T-helper 1 cell treated with Interleukin-12 subunit alpha and Interleukin-12 subunit beta and Interleukin-4 antibody, amounts not matched to agents 30 μg/mL and 1 μg/mL, for 36 hours (primary cell): ENCODE measurements around the gene CNTFR.

Source experiments
- H3K27ac Mint-ChIP-seq: one replicate; pipeline ENCODE4 v1.8.0; 2021; ENCODE audit warnings: mild to moderate bottlenecking, mixed read lengths
- H3K27me3 Mint-ChIP-seq: one replicate; pipeline ENCODE4 v1.8.0; 2021; ENCODE audit warnings: low read depth, mixed read lengths
- H3K36me3 Mint-ChIP-seq: one replicate; pipeline ENCODE4 v1.8.0; 2021; ENCODE audit warnings: low read depth, mixed read lengths
- H3K4me1 Mint-ChIP-seq: one replicate; pipeline ENCODE4 v1.8.0; 2021; ENCODE audit warnings: low read depth, mixed read lengths
- H3K4me3 Mint-ChIP-seq: one replicate; pipeline ENCODE4 v1.8.0; 2021; ENCODE audit warnings: mild to moderate bottlenecking, moderate library complexity, mixed read lengths
- H3K9me3 Mint-ChIP-seq: one replicate; pipeline ENCODE4 v1.8.0; 2021; ENCODE audit warnings: mixed read lengths

Gene CNTFR

GRCh38 chr9:34627716-34628655, 38.5 kb upstream of the CNTFR start:
- Mint-ChIP-seq H3K4me3 (peak overlapping the region; percentile 79), H3K9me3 (no peaks in the 10 kb centered on the region), H3K27me3 (peaks cover 75% of the 10 kb centered on the region), H3K4me1 (peaks cover 16% of the 10 kb centered on the region), H3K36me3 (peaks cover 6% of the 10 kb centered on the region), H3K27ac (no peak overlapping the region)

DNA sequence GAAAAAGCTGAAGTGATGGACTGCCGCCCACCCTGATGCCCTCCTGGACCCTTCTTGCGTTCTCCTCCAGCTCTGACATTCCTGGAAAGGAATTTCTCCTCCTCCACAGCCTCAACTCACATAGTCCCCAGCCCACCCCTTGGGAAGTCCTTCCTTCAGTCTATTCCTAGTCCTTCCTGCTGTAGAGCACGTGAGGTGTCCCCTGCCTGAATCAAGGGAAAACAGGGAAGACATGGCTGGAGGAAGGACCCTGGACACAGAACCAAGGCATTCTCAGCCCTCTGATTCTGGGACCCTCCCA, 35.6 kb upstream of the CNTFR start:
- Mint-ChIP-seq H3K27me3 (peaks cover 75% of the 10 kb centered on the region), H3K4me3 (no peak overlapping the region), H3K4me1 (peaks cover 21% of the 10 kb centered on the region), H3K9me3 (no peaks in the 10 kb centered on the region), H3K36me3 (peaks cover 9% of the 10 kb centered on the region), H3K27ac (no peak overlapping the region)

DNA sequence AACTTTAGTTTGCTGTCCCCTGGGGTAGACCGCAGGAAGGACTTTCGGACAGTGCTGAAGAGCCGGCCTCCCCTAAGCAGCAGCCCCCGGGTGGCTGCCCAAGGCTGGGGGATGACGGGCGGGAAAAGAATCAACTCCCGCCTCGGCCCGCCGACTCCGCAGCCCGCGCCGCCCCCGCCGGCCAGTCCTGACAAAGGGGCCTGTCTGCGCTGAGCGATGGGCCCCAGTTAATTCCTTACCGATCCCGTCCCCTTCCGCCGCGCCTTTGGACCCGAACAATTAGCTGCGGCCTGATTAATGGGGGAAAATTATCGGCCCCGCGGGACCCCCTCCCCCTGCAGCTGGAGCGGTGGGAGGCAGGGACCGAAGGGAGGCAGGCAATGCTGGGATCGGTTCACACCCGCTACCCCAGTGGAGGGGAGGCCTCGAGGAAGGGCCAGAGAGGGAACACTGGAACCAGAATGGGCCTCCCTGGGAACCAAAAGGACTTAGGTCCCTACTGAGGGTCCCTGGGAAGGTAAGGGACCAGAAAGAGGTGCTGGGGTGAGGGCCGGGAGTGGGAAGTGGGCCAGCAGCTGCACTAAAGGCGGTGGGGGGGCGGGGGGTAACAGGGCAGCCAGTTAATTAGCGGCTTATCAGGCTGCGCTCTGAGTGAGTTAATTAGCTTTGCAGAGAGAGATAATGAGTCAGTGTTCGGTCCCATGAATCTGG, 35.1 kb upstream of the CNTFR start:
- Mint-ChIP-seq H3K27me3 (peaks cover 70% of the 10 kb centered on the region), H3K9me3 (no peaks in the 10 kb centered on the region), H3K4me1 (peaks cover 24% of the 10 kb centered on the region), H3K36me3 (peaks cover 9% of the 10 kb centered on the region), H3K4me3 (no peak overlapping the region), H3K27ac (no peak overlapping the region)

GRCh38 chr9:34623374-34624235, 34.1 kb upstream of the CNTFR start:
- H3K4me1 Mint-ChIP-seq: peaks cover 27% of the 10 kb centered on the region
- H3K36me3 Mint-ChIP-seq: peaks cover 9% of the 10 kb centered on the region
- no peak overlapping the region for H3K4me3 Mint-ChIP-seq
- H3K27me3 Mint-ChIP-seq: peaks cover 62% of the 10 kb centered on the region
- H3K27ac Mint-ChIP-seq: no peak overlapping the region
- no peaks in the 10 kb centered on the region for H3K9me3 Mint-ChIP-seq

DNA sequence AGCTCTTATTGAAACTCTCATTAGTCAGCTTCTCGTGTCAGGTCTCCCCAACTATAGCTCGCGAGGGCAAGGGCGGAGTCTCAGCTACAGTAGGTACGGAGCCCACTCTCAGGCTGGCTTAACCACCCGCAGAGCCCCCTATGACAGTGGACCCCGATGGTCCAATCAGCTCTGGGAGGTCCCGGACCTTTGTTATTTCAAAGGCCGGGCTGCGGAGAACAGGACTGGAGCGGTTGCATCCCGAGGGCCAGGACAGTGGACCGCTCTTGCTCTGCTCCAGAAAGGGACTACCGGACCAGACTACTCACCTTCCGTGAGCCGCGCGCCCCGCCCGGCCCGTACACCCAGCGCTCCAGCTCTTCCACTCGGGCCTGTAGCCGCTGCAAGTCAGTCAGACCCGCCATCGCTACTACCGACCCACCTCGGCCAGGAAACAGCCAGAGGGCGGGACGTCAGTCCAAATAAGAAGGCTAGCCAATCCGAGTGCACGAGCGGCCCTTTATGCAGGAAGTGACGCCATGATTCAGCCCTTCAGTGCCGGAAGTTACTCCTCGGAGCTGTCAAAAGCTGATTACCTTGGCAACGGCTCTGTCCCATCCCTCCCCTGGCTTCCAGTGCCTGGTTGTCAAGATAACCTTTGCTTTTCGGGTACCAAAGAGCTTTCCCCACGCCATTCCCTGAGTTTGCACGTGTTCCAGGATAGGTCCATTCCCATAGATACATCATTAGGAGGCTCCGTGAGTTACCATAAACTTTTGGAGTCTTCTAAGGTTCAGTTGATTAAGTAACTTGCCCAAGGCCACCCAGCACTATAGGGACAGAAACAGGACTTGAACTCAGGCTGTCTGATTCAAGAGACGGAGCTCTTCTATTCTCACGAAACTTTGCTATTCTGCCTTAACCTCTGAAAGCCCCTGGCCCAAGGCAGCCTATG, 30.8 kb upstream of the CNTFR start, which contains the start of gene DCTN3:
Gene DCTN3 (minus strand): TSS at position 435 of the 934 bp plus-strand sequence. CDS start 31 bp downstream, at position 404.
- no peaks in the 10 kb centered on the region for H3K9me3 Mint-ChIP-seq
- peaks cover 31% of the 10 kb centered on the region for H3K27me3 Mint-ChIP-seq
- H3K4me1 Mint-ChIP-seq: peaks cover 21% of the 10 kb centered on the region
- H3K27ac Mint-ChIP-seq: peak within 1 kb of the TSS; percentile 69
- H3K36me3 Mint-ChIP-seq: peaks cover 26% of the 10 kb centered on the region
- peak within 1 kb of the TSS; percentile 91 for H3K4me3 Mint-ChIP-seq

DNA sequence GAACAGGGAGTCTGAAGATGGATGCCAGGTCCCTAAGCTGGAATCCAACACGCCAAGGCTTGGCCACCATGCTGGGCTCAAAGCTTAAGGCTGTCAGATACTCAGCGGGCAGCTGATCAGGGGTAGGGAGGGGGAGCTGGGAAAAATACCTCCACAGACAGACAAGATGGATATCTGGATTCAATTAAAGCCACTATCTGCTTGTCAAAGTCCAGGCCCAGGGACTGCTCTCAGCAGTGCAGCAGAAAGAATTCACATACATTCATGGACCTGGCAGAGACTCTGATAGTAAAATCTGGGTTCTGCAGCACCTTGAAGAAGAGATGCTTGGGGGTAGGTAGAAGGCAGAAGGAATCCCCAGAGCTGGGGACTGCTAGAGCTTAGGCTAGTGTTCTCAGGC, 25.6 kb upstream of the CNTFR start:
- no peak overlapping the region for H3K27ac Mint-ChIP-seq
- H3K9me3 Mint-ChIP-seq: no peaks in the 10 kb centered on the region
- peaks cover 26% of the 10 kb centered on the region for H3K4me1 Mint-ChIP-seq
- no peaks in the 10 kb centered on the region for H3K27me3 Mint-ChIP-seq
- peaks cover 26% of the 10 kb centered on the region for H3K36me3 Mint-ChIP-seq
- H3K4me3 Mint-ChIP-seq: no peak overlapping the region

GRCh38 chr9:34612788-34613390, 23.4 kb upstream of the CNTFR start:
- H3K4me3 Mint-ChIP-seq: peak overlapping the region; percentile 92

DNA sequence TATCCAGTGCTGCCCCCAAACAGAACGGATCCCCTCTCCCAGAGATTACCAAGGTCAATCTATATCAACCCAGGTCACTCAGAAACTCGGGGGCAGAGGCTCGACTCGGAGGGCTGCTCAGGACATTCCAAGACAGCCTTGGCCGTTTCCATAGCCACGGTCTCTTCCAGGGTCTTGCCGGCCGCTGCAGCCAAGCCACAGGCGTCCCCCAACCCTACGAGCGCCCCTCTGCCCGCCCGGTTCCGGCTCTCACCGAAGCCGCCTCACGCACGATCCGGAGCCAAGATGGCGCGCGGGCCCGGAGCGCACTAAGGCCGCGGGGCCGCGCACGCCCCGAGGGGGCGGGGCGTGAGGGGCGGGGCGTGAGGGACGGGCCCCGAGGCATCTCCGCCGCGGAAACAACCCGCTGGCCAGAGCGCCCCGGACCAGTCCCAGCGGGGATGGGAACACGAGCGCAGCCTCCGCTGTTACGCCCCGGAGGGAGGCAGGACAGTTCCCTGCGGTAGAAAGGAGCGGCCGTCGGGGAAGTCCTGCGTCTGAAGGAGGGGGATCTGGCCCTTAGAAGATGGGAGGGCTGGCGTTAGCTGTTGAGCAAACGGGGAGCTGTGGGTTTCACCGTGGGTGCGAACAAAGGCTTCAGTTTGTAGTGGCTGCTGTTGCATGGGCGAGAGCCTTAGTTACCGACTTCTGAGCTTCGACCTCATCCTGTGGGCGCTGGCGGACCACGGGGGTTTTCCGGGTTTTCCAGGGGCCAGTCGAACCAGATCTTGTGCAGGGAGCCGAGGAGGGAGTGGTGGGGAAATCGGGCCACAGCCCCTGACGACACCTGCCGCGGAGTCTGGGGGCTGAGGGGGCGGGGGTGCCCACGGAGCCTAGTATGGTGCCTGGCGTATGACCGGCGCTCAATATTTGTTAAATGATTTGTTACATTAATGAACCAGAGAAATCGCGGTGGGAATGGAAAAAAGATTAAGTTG, 22.6 kb upstream of the CNTFR start, which contains the start of gene RPP25L:
Gene RPP25L (minus strand): TSS at position 287 of the 977 bp plus-strand sequence. CDS start 801 bp downstream, outside the sequence.
- Mint-ChIP-seq H3K27ac (peak within 1 kb of the TSS; percentile 91), H3K9me3 (no peaks in the 10 kb centered on the region), H3K4me1 (peaks cover 17% of the 10 kb centered on the region), H3K27me3 (no peaks in the 10 kb centered on the region), H3K4me3 (peak within 1 kb of the TSS; percentile 92), H3K36me3 (peaks cover 14% of the 10 kb centered on the region)

More at GRCh38 chr9:34612788-34613390, 23.4 kb upstream of the CNTFR start:
- Mint-ChIP-seq H3K27ac (peak overlapping the region; percentile 82), H3K36me3 (peaks cover 20% of the 10 kb centered on the region), H3K27me3 (no peaks in the 10 kb centered on the region), H3K9me3 (no peaks in the 10 kb centered on the region), H3K4me1 (peaks cover 17% of the 10 kb centered on the region)

DNA sequence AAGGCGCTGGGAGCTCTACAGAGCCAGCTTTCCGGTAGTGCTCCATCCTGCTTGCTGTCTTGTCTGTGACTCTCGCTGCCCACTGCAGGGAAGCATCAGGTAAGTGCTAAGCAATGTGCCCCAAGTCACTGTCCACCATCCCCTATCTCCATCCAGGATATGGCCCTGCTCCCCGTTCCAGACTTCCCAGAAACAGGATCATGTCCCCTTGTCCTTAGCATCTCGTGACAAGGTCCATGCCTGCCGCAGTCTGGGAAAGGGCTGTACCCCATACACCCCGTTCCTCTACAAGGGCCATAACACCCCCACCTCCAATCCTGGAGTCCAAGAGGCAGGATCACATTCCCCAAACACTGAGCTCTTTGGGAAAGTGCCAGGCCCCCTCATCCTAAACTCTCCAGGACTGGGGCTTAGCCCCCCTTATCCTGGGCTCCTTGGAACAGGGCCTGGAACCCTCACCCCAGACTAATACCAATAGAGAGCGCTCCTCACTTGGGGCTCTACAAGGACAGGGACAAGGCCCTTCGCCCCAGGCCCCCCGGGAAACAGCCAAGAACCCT, 21.8 kb upstream of the CNTFR start:
- no peaks in the 10 kb centered on the region for H3K27me3 Mint-ChIP-seq
- no peaks in the 10 kb centered on the region for H3K9me3 Mint-ChIP-seq
- peaks cover 8% of the 10 kb centered on the region for H3K36me3 Mint-ChIP-seq
- H3K27ac Mint-ChIP-seq: peak overlapping the region; percentile 91
- peaks cover 17% of the 10 kb centered on the region for H3K4me1 Mint-ChIP-seq
- peak overlapping the region; percentile 92 for H3K4me3 Mint-ChIP-seq

DNA sequence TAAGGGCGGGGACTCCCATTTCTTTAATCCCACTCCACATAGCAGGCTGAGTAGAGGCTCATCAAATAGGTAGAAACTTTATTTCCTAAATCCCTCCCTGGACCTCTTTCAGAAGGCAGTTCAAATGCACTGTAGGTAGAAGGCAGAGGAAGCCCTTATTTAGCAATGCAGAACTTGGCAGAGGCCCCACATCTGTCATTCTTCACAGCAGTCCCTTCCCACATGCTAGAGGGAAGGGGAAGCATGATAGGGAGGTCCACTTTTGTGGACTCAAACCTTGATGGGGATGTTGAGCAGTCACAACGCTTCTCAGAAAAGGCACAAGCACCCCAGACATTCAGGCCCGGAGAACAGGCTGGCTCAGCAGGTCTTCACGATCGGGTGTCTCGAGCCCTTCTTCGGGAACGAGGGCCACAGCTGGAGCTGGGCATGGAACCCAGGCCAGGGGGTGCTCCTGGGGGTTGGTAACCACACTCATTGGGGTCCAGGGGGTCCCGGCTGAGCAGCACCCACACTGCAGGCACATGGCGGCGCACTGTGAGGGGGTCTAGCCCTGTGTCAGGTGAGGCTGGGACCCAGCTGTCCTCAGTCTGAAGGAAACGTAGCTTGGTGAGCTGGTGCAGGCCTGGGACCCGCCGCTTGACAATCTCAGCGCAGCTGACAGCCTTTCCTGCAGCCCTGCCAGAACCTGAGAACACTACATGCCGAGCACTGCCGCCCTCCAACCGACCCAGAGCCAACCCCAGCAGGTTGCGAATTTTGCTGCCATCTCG, 21.1 kb upstream of the CNTFR start:
- peaks cover 17% of the 10 kb centered on the region for H3K4me1 Mint-ChIP-seq
- H3K27ac Mint-ChIP-seq: no peak overlapping the region
- H3K36me3 Mint-ChIP-seq: peaks cover 6% of the 10 kb centered on the region
- H3K27me3 Mint-ChIP-seq: no peaks in the 10 kb centered on the region
- no peaks in the 10 kb centered on the region for H3K9me3 Mint-ChIP-seq
- peak overlapping the region; percentile 42 for H3K4me3 Mint-ChIP-seq

GRCh38 chr9:34607331-34607730, 17.8 kb upstream of the CNTFR start:
- H3K27ac Mint-ChIP-seq: no peak overlapping the region
- H3K27me3 Mint-ChIP-seq: peaks cover 14% of the 10 kb centered on the region
- no peak overlapping the region for H3K4me3 Mint-ChIP-seq
- no peaks in the 10 kb centered on the region for H3K9me3 Mint-ChIP-seq
- peaks cover 8% of the 10 kb centered on the region for H3K4me1 Mint-ChIP-seq
- H3K36me3 Mint-ChIP-seq: no peaks in the 10 kb centered on the region
